Vagina (tissue), 2 donors: ENCODE measurements around the gene SCARF2. TPM values are rescaled to one million over a fixed set of nuclear protein-coding genes. Genes with fewer than 3 reads are reported as not detected.
A peak's percentile ranks its signal among the peaks of the same experiment; 100 is the strongest.

ENCODE experiments used
- DNase-seq, 2 donors: peaks; one replicate each; pipeline ENCODE4 v3.0.0-alpha.2; 2017; ENCODE audit errors: extremely low spot score in 2 of 2
- H3K27ac ChIP-seq: fragments of 200-600 bp; sonication (generic); one replicate; pipeline ENCODE4 v1.5.1; 2019
- H3K27me3 ChIP-seq: fragments of 200-600 bp; sonication (generic); one replicate; pipeline ENCODE4 v1.5.1; 2019
- H3K36me3 ChIP-seq, 2 donors: fragments of 200-600 bp; sonication (generic); one replicate each; pipeline ENCODE4 v1.5.1; 2017 to 2019
- H3K4me1 ChIP-seq: fragments of 200-600 bp; sonication (generic); one replicate; pipeline ENCODE4 v1.5.1; 2019
- H3K4me3 ChIP-seq, 2 donors: fragments of 200-600 bp; sonication (generic); 1 replicate in 1 of 2; 2 replicates in 1 of 2; pipeline ENCODE4 v1.5.1; 2016 to 2019
- H3K9me3 ChIP-seq: fragments of 200-600 bp; sonication (generic); one replicate; pipeline ENCODE4 v1.5.1; 2019
- POLR2A ChIP-seq, 2 donors: fragments of 450-650 bp; IDR thresholded peaks; one replicate each; pipeline ENCODE4 v1.6.1; 2017; ENCODE audit warnings: antibody characterized with exemption in 2 of 2, mild to moderate bottlenecking in 2 of 2, moderate library complexity in 2 of 2
- POLR2AphosphoS5 ChIP-seq, 2 donors: sonication (generic); formaldehyde crosslinking; IDR thresholded peaks; one replicate each; pipeline ENCODE4 v1.9.0; 2017; ENCODE audit warnings: antibody characterized with exemption in 2 of 2, mild to moderate bottlenecking in 2 of 2, low read depth in 1 of 2; ENCODE audit not compliant: insufficient read depth in 1 of 2
- intact Hi-C: fragments of 100-400 bp; cut with DNase I; formaldehyde crosslinking; loops from one replicate; pipeline ENCODE4 v1.15.1; 2023
- total RNA-seq: library from RNA; depleted of rRNA; stranded (reverse); fragments of >200 nt; gene quantifications from one replicate; pipeline ENCODE4 v1.2.3, GENCODE V29; 2016
- TF ChIP-seq, protein P1 (sequence below), 3 experiments: fragments of 450-650 bp in 2 of 3; fragments of 200-600 bp in 1 of 3; sonication (generic) in 1 of 3; IDR thresholded peaks; one replicate each; pipeline ENCODE4 v1.5.1; 2017 to 2019; ENCODE audit warnings: antibody characterized with exemption in 3 of 3, mild to moderate bottlenecking in 2 of 3, moderate library complexity in 2 of 3

SCARF2 gene
- total RNA-seq, 1 donor from 2014 or later, result 32.2 TPM

DNA sequence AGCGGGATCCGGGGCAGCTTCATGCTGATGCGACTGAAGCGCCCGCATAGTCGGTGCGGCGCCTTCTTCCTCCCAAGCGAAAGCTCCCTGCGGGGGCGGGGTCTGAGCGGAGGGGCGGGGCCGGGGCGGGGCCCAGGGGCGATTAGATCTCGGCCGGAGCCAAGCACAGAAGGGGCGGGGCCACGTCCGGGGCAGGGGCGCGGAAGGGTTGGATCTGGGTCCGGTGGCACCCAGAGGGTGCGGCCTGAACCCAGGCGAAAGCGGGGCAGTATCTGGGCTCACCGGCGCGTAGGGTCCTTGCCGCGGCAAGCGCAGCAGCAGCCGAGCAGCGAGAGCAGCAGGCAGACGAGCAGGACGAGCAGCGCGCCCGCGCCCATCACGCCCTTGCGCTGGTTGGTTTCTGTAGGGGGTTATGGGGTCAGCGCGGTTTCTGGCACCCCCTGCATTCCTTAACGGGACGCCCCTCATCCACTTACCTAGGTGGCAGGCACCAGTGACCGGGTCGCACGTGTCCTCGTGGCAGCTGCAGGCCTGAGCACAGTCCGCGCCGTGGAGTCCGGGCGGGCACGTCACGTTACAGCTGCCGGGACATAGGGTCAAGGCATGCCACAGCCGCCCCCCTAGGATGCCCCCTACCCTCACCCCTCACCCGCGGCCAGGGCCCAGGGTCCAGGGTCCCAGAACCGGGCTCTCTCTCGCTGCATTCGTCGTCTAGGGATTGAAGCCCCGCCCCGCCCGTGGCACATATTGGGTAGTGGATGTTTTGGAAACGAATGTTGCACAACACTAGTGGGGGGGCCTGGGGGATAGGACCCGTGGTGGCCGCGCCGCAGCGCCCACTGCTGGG lies 8.1 kb downstream of the SCARF2 start:
- H3K4me1 ChIP-seq, result peaks cover 48% of the 10 kb centered on the region
- no peak overlapping the region for H3K27ac ChIP-seq
- peak overlapping the region in 1 of 2 donors; percentile 33 for H3K4me3 ChIP-seq
- DNase-seq, result peak in 1 of 2 donors; percentile 83
- no peaks in the 10 kb centered on the region for H3K9me3 ChIP-seq
- H3K27me3 ChIP-seq, result no peaks in the 10 kb centered on the region
- no peaks in the 10 kb centered on the region for H3K36me3 ChIP-seq
- intact Hi-C loops, result loop anchor here (10.0 kb wide), 1 partner anchor 65 kb away; the partner anchor contains the start of gene KLHL22
- no peak for TF ChIP-seq POLR2A (IDR thresholded peaks at IDR 0.05)
- TF ChIP-seq, protein P1, sequence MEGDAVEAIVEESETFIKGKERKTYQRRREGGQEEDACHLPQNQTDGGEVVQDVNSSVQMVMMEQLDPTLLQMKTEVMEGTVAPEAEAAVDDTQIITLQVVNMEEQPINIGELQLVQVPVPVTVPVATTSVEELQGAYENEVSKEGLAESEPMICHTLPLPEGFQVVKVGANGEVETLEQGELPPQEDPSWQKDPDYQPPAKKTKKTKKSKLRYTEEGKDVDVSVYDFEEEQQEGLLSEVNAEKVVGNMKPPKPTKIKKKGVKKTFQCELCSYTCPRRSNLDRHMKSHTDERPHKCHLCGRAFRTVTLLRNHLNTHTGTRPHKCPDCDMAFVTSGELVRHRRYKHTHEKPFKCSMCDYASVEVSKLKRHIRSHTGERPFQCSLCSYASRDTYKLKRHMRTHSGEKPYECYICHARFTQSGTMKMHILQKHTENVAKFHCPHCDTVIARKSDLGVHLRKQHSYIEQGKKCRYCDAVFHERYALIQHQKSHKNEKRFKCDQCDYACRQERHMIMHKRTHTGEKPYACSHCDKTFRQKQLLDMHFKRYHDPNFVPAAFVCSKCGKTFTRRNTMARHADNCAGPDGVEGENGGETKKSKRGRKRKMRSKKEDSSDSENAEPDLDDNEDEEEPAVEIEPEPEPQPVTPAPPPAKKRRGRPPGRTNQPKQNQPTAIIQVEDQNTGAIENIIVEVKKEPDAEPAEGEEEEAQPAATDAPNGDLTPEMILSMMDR (IDR thresholded peaks at IDR 0.05), result no peak
- no peak for TF ChIP-seq POLR2AphosphoS5 (IDR thresholded peaks at IDR 0.05; ENCODE audit: insufficient read depth in 1 of 2, low read depth in 1 of 2)

DNA sequence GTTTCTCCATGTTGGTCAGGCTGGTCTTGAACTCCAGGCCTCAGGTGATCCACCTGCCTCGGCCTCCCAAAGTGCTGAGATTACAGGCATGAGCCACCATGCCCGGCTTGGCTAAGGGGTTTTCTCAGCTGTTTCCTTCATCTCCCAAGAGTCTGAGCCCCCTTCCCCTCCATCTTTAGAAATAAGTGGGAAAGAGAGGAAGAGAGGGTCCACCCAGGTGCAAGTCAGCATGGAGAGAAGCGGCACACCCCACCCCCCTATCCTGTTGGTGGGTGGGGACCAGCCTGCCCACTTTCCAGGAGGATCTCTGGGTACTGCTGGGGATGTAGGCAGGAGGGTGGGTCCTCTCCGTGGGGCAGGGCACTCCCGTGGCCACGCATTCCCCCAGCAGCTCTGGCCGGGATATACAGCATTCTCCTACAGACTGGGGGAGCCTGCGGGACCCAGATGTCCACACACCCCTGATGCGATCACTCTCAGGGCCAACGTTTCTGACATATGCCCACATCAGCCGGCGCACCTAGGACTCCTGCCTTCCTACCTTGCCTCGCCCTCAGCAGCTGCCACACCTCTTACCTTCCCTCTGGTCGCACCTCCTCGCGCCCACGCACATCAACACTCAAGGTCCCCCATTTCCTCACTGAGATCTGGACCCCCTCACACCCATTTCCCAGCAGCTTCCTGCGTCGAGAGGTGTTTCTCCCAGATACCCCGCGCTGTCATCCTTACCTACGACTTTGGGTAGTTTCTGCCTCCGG lies 8.9 kb downstream of the SCARF2 start:
- no peak for TF ChIP-seq POLR2A (IDR thresholded peaks at IDR 0.05)
- TF ChIP-seq POLR2AphosphoS5 (IDR thresholded peaks at IDR 0.05; ENCODE audit: insufficient read depth in 1 of 2, low read depth in 1 of 2), result no peak
- TF ChIP-seq, protein P1 (IDR thresholded peaks at IDR 0.05), result no peak
- no peak for DNase-seq
- H3K9me3 ChIP-seq, result no peaks in the 10 kb centered on the region
- H3K4me3 ChIP-seq, result peak overlapping the region in 1 of 2 donors; percentile 33
- no peaks in the 10 kb centered on the region for H3K36me3 ChIP-seq
- H3K4me1 ChIP-seq, result peaks cover 54% of the 10 kb centered on the region
- H3K27me3 ChIP-seq, result no peaks in the 10 kb centered on the region
- H3K27ac ChIP-seq, result no peak overlapping the region
- intact Hi-C loops, result loop anchor here (10.0 kb wide), 1 partner anchor 66 kb away; the partner anchor contains the start of gene KLHL22

DNA sequence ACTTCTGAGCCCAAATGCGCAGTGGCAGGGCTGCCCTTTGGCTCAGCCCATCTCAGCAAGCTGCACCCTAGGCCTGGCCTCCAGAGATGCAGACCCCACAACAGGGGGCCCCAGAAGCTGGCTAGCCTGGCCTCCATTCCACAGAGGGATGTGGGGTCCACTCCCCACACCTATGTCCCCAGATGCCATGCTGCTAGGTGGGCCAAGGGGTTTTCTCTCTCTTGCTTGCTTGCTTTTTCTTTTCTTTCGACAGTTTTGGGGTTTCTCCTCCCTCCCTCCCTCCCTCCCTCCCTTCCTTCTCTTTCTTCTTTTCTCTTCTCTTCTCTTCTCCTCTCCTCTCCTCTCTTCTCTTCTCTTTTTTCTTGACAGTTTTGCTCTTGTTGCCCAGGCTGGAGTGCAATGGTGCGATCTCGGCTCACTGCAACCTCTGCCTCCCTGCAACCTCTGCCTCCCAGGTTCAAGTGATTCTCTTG lies 9.6 kb downstream of the SCARF2 start:
- H3K27me3 ChIP-seq, result no peaks in the 10 kb centered on the region
- no peak overlapping the region for H3K4me3 ChIP-seq
- peaks cover 60% of the 10 kb centered on the region for H3K4me1 ChIP-seq
- no peak for DNase-seq
- TF ChIP-seq POLR2A (IDR thresholded peaks at IDR 0.05) (no peak), POLR2AphosphoS5 (IDR thresholded peaks at IDR 0.05; ENCODE audit: insufficient read depth in 1 of 2, low read depth in 1 of 2) (no peak)
- TF ChIP-seq, protein P1 (IDR thresholded peaks at IDR 0.05), result no peak
- no peaks in the 10 kb centered on the region for H3K9me3 ChIP-seq
- intact Hi-C loops, result loop anchor here (10.0 kb wide), 1 partner anchor 67 kb away; the partner anchor contains the start of gene KLHL22
- H3K27ac ChIP-seq, result no peak overlapping the region
- no peaks in the 10 kb centered on the region for H3K36me3 ChIP-seq

DNA sequence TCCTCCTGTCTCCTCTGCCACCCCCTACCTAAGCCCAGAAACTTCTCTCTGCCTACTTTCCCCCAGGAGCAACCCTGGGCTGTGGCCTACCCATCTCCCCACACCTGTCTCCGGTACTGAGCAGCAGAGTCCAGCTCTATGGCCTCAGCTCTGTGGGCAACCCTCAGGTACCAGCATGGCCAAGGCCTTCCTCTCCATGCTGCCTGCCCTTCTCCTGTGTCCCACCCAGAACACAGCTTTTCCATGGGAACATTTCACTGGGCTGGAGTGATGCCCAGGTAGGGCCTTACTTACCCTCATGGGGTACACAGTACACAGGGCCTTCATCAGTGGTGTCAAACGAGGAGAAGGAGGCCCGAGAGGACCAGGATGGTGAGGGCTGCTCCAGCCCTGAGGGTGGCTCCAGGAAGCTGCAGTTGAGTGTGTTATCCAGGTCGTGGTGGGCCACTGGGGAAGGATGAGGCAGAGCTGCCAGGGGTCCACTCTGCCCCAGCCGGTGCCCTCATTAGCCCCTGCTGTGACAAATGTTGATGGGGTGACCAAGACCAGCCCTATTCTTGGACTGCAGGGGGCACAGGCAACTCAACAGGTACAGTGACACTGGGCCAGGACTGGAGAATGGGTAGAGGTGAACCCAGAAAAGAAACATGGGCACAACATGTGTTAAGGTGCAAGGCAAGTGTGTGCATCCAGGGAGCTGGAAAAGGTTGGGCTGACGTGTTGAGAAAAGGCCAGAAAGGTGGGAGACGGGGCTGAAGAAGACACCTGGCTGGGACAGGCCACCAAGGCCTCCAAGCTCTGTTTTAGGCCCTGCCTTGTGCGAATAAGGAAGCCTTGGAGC lies 10.3 kb downstream of the SCARF2 start:
- Histone ChIP-seq H3K4me1 (peaks cover 67% of the 10 kb centered on the region), H3K27ac (no peak overlapping the region), H3K4me3 (no peak overlapping the region), H3K27me3 (no peaks in the 10 kb centered on the region), H3K36me3 (no peaks in the 10 kb centered on the region), H3K9me3 (no peaks in the 10 kb centered on the region)
- intact Hi-C loops, result loop anchor here (10.0 kb wide), 1 partner anchor 67 kb away; the partner anchor contains the start of gene KLHL22
- TF ChIP-seq, protein P1 (IDR thresholded peaks at IDR 0.05), result no peak
- TF ChIP-seq POLR2A (IDR thresholded peaks at IDR 0.05) (no peak), POLR2AphosphoS5 (IDR thresholded peaks at IDR 0.05; ENCODE audit: insufficient read depth in 1 of 2, low read depth in 1 of 2) (no peak)
- DNase-seq, result no peak
